K562 (cell line): ENCODE results near the gene ABCF3. TPM values are rescaled to one million over a fixed set of nuclear protein-coding genes. Genes with fewer than 3 reads are reported as not detected.

Experiments
- CHD1 ChIP-seq: fragments of 200-600 bp; sonication (generic); IDR thresholded peaks from one replicate; pipeline ENCODE4 v1.6.1; 2012; ENCODE audit warnings: mild to moderate bottlenecking, moderate library complexity, low read length, inconsistent platforms
- FOXP1 ChIP-seq: sonication (generic); formaldehyde crosslinking; IDR thresholded peaks from 2 replicates; pipeline ENCODE4 v1.8.0; 2022; ENCODE audit warnings: mild to moderate bottlenecking, missing genetic modification reagents
- FUS ChIP-seq: fragments of 200-400 bp; formaldehyde crosslinking; optimal IDR thresholded peaks from 2 replicates; pipeline ENCODE3; 2017; ENCODE audit warnings: low read depth, low read length
- GABPB2 ChIP-seq: fragments of 250-450 bp; sonication (Bioruptor Pico); conservative IDR thresholded peaks from 2 replicates; pipeline ENCODE4 v1.5.1; 2021; ENCODE audit warnings: mild to moderate bottlenecking
- HIVEP1 ChIP-seq: fragments of 250-450 bp; sonication (Bioruptor Pico); IDR thresholded peaks from 2 replicates; pipeline ENCODE4 v1.4.0; 2020; ENCODE audit warnings: mild to moderate bottlenecking
- MYNN ChIP-seq, 2 experiments: sonication (generic); formaldehyde crosslinking in 1 of 2; IDR thresholded peaks; 2 replicates each; pipeline versions ENCODE4 v1.5.0 to v1.6.1; 2016 to 2020; ENCODE audit warnings: antibody characterized with exemption in 1 of 2, missing genetic modification reagents in 1 of 2
- SNRNP70 ChIP-seq: fragments of 200-400 bp; formaldehyde crosslinking; optimal IDR thresholded peaks from 2 replicates; pipeline ENCODE3; 2017; ENCODE audit warnings: low read depth, low read length
- STAT5A ChIP-seq: IDR thresholded peaks from 2 replicates; pipeline ENCODE4 v1.6.1; 2012; ENCODE audit warnings: low read length, inconsistent platforms, borderline replicate concordance
- TCF7 ChIP-seq: sonication (generic); IDR thresholded peaks from 2 replicates; pipeline ENCODE4 v1.6.1; 2016; ENCODE audit warnings: antibody characterized with exemption, borderline replicate concordance
- TRIM25 ChIP-seq: fragments of 450-650 bp; IDR thresholded peaks from 2 replicates; pipeline ENCODE4 v1.7.0; 2016; ENCODE audit warnings: borderline replicate concordance
- ZBTB8A ChIP-seq: fragments of 450-650 bp; IDR thresholded peaks from 2 replicates; pipeline ENCODE4 v1.6.1; 2018; ENCODE audit warnings: mild to moderate bottlenecking, moderate library complexity; ENCODE audit not compliant: partially characterized antibody
- ZNF75A ChIP-seq: fragments of 450-650 bp; formaldehyde crosslinking; IDR thresholded peaks from 2 replicates; pipeline ENCODE4 v1.4.0; 2020; ENCODE audit warnings: mild to moderate bottlenecking
- polyA plus RNA-seq, 8 experiments: library from polyadenylated mRNA; depleted of rRNA in 4 of 8; stranded (reverse) in 5 of 8; unstranded in 3 of 8; fragments of >200 nt; fragmentation: Nextera tagmentation in 2 of 8; fragmentation: Illumina TruSeq in 1 of 8; extraction: Ambion mirVana in 2 of 8; extraction: Trizol in 1 of 8; gene quantifications; 2 replicates each; pipeline versions ENCODE4 v1.2.1 to v1.2.3, GENCODE V29; 2011 to 2014; ENCODE audit warnings: inconsistent platforms in 1 of 8, missing spikeins in 1 of 8
- total RNA-seq, 7 experiments: library from RNA; depleted of rRNA in 6 of 7; stranded (reverse); fragments of >200 nt in 6 of 7; fragmentation: Illumina TruSeq in 2 of 7; extraction: Trizol in 2 of 7; gene quantifications; 2 replicates each; pipeline versions ENCODE4 v1.2.1 to v1.2.3, GENCODE V29; 2011 to 2021; ENCODE audit warnings: low replicate concordance in 1 of 7
- TF ChIP-seq, protein P1 (sequence below): fragments of 250-450 bp; sonication (Bioruptor Pico); IDR thresholded peaks from 2 replicates; pipeline ENCODE4 v1.4.0; 2020
- TF ChIP-seq, protein P2 (sequence below): sonication (generic); formaldehyde crosslinking; IDR thresholded peaks from 2 replicates; pipeline ENCODE4 v1.5.0; 2020; ENCODE audit warnings: missing genetic modification reagents
- TF ChIP-seq, protein P3 (sequence below): fragments of 150-350 bp; IDR thresholded peaks from 2 replicates; pipeline ENCODE4 v1.6.1; 2014; ENCODE audit warnings: low read depth, mild to moderate bottlenecking, low read length, borderline replicate concordance
- TF ChIP-seq, protein P4 (sequence below), 2 experiments: fragments of 450-650 bp in 1 of 2; sonication (generic) in 1 of 2; formaldehyde crosslinking in 1 of 2; IDR thresholded peaks in 1 of 2; conservative IDR thresholded peaks in 1 of 2; 2 replicates each; pipeline versions ENCODE4 v1.6.1 to v1.8.1; 2016 to 2023; ENCODE audit warnings: mild to moderate bottlenecking in 2 of 2, moderate library complexity in 2 of 2, inconsistent platforms in 1 of 2, missing genetic modification reagents in 1 of 2
- TF ChIP-seq, protein P5 (sequence below): fragments of 200-800 bp; sonication (Bioruptor generic); IDR thresholded peaks from 2 replicates; pipeline ENCODE4 v1.6.1; 2017; ENCODE audit warnings: missing genetic modification characterization, missing compliant biosample characterization

The ABCF3 gene
- total and polyA plus RNA-seq, 9 of the 15 experiments (the other 6 are each of a cell fraction or from before 2014, with no cell fraction given), result 6.7 to 77.9 (median 45.1) TPM

GRCh38 chr3:184185461-184186183, 377 bp upstream of the ABCF3 start (continued):
- TF ChIP-seq, protein P1, sequence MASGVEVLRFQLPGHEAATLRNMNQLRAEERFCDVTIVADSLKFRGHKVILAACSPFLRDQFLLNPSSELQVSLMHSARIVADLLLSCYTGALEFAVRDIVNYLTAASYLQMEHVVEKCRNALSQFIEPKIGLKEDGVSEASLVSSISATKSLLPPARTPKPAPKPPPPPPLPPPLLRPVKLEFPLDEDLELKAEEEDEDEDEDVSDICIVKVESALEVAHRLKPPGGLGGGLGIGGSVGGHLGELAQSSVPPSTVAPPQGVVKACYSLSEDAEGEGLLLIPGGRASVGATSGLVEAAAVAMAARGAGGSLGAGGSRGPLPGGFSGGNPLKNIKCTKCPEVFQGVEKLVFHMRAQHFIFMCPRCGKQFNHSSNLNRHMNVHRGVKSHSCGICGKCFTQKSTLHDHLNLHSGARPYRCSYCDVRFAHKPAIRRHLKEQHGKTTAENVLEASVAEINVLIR (CRISPR knock-in tag), result peak; percentile 46; the same call in 1 of the 2 replicates
- TF ChIP-seq ZBTB8A (no peak), FOXP1 (no peak), STAT5A (peak; percentile 70; the same call in 1 of the 2 replicates), CHD1 (no peak), HIVEP1 (CRISPR knock-in tag) (no peak), FUS (no peak), ZNF75A (no peak), GABPB2 (no peak), SNRNP70 (no peak), MYNN (IDR thresholded peaks at IDR 0.05) (peak; percentile 72), MYNN (CRISPR knock-in tag; IDR thresholded peaks at IDR 0.05) (no peak), TRIM25 (no peak), TCF7 (0 out of 2 replicates have a peak, but pooled peaks have one; percentile 24)
- TF ChIP-seq, protein P2, sequence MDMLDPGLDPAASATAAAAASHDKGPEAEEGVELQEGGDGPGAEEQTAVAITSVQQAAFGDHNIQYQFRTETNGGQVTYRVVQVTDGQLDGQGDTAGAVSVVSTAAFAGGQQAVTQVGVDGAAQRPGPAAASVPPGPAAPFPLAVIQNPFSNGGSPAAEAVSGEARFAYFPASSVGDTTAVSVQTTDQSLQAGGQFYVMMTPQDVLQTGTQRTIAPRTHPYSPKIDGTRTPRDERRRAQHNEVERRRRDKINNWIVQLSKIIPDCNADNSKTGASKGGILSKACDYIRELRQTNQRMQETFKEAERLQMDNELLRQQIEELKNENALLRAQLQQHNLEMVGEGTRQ (CRISPR knock-in tag), result peak; percentile 73
- TF ChIP-seq, protein P3, sequence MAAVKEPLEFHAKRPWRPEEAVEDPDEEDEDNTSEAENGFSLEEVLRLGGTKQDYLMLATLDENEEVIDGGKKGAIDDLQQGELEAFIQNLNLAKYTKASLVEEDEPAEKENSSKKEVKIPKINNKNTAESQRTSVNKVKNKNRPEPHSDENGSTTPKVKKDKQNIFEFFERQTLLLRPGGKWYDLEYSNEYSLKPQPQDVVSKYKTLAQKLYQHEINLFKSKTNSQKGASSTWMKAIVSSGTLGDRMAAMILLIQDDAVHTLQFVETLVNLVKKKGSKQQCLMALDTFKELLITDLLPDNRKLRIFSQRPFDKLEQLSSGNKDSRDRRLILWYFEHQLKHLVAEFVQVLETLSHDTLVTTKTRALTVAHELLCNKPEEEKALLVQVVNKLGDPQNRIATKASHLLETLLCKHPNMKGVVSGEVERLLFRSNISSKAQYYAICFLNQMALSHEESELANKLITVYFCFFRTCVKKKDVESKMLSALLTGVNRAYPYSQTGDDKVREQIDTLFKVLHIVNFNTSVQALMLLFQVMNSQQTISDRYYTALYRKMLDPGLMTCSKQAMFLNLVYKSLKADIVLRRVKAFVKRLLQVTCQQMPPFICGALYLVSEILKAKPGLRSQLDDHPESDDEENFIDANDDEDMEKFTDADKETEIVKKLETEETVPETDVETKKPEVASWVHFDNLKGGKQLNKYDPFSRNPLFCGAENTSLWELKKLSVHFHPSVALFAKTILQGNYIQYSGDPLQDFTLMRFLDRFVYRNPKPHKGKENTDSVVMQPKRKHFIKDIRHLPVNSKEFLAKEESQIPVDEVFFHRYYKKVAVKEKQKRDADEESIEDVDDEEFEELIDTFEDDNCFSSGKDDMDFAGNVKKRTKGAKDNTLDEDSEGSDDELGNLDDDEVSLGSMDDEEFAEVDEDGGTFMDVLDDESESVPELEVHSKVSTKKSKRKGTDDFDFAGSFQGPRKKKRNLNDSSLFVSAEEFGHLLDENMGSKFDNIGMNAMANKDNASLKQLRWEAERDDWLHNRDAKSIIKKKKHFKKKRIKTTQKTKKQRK, result no peak
- TF ChIP-seq, protein P4, sequence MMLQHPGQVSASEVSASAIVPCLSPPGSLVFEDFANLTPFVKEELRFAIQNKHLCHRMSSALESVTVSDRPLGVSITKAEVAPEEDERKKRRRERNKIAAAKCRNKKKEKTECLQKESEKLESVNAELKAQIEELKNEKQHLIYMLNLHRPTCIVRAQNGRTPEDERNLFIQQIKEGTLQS (IDR thresholded peaks at IDR 0.05), result 0 out of 2 replicates have a peak, but pooled peaks have one; percentile 16
- TF ChIP-seq, protein P4 (CRISPR knock-in tag; conservative IDR thresholded peaks at IDR 0.05), result no peak
- TF ChIP-seq, protein P5, sequence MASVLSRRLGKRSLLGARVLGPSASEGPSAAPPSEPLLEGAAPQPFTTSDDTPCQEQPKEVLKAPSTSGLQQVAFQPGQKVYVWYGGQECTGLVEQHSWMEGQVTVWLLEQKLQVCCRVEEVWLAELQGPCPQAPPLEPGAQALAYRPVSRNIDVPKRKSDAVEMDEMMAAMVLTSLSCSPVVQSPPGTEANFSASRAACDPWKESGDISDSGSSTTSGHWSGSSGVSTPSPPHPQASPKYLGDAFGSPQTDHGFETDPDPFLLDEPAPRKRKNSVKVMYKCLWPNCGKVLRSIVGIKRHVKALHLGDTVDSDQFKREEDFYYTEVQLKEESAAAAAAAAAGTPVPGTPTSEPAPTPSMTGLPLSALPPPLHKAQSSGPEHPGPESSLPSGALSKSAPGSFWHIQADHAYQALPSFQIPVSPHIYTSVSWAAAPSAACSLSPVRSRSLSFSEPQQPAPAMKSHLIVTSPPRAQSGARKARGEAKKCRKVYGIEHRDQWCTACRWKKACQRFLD, result no peak
